HEK293T (cell line): ENCODE results near the gene INPP5A.

Experiments
- FOXA1 ChIP-seq: fragments of 450-650 bp; IDR thresholded peaks from 2 replicates; pipeline ENCODE4 v1.6.1; 2016; ENCODE audit warnings: mild to moderate bottlenecking
- FOXM1 ChIP-seq: fragments of 450-650 bp; IDR thresholded peaks from 2 replicates; pipeline ENCODE4 v1.6.1; 2017; ENCODE audit warnings: mild to moderate bottlenecking, borderline replicate concordance
- LEF1 ChIP-seq: fragments of 450-650 bp; IDR thresholded peaks from 2 replicates; pipeline ENCODE4 v1.6.1; 2017; ENCODE audit warnings: mild to moderate bottlenecking, borderline replicate concordance
- PKNOX1 ChIP-seq: fragments of 450-650 bp; IDR thresholded peaks from 2 replicates; pipeline ENCODE4 v1.6.1; 2016

- TF ChIP-seq LEF1 (no peak), FOXM1 (no peak), FOXA1 (no peak), PKNOX1 (no peak)
Measured at GRCh38 chr10:132742837-132743194, 205.2 kb downstream of the INPP5A start.
